ENCODE data around the gene MOB4.

DNA sequence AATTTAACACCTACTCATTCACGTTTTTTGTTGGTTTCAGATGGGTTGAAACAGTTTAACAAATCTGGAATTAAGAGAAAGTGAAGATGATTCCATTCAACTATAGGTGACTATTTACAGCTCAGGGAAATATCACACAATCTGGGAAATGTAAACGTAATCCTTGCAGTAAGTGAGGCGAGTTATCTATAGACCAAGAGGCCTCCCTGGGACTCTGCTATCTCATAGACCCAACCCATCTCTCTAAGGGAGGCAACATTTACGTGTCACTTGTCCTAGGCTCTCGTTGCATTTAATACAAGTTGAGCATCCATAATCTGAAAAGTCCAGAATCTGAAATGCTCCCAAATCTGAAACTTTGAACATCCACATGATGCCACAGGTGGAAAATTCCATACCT lies 2.0 kb upstream of the MOB4 start:
- TF ChIP-seq, protein P1, sequence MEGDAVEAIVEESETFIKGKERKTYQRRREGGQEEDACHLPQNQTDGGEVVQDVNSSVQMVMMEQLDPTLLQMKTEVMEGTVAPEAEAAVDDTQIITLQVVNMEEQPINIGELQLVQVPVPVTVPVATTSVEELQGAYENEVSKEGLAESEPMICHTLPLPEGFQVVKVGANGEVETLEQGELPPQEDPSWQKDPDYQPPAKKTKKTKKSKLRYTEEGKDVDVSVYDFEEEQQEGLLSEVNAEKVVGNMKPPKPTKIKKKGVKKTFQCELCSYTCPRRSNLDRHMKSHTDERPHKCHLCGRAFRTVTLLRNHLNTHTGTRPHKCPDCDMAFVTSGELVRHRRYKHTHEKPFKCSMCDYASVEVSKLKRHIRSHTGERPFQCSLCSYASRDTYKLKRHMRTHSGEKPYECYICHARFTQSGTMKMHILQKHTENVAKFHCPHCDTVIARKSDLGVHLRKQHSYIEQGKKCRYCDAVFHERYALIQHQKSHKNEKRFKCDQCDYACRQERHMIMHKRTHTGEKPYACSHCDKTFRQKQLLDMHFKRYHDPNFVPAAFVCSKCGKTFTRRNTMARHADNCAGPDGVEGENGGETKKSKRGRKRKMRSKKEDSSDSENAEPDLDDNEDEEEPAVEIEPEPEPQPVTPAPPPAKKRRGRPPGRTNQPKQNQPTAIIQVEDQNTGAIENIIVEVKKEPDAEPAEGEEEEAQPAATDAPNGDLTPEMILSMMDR (IDR thresholded peaks at IDR 0.05; ENCODE audit: low read length) = no peak
- no peak for TF ChIP-seq EZH2 (optimal IDR thresholded peaks at IDR 0.05; ENCODE audit: low read depth, low read length)

Data from MM.1S (cell line).